ENCODE measurements around the gene MACF1. TPM values are rescaled to one million over a fixed set of nuclear protein-coding genes. Genes with fewer than 3 reads are reported as not detected.

The MACF1 gene
- polyA plus RNA-seq, 1 donor, result 99.5 TPM

Other genes with a start within 250 kb of the MACF1 start
- 49.3 TPM for gene AKIRIN1, start 213.4 kb upstream of the MACF1 start, polyA plus RNA-seq
- gene NDUFS5, start 178.3 kb upstream of the MACF1 start, polyA plus RNA-seq, result 266 TPM